LoVo (cell line): Measurements from ENCODE around the gene GRIA1.

Experiments
- DNase-seq: peaks from one replicate; pipeline ENCODE4 v3.0.0-alpha.2; 2016; ENCODE audit warnings: low spot score

Gene GRIA1

DNA sequence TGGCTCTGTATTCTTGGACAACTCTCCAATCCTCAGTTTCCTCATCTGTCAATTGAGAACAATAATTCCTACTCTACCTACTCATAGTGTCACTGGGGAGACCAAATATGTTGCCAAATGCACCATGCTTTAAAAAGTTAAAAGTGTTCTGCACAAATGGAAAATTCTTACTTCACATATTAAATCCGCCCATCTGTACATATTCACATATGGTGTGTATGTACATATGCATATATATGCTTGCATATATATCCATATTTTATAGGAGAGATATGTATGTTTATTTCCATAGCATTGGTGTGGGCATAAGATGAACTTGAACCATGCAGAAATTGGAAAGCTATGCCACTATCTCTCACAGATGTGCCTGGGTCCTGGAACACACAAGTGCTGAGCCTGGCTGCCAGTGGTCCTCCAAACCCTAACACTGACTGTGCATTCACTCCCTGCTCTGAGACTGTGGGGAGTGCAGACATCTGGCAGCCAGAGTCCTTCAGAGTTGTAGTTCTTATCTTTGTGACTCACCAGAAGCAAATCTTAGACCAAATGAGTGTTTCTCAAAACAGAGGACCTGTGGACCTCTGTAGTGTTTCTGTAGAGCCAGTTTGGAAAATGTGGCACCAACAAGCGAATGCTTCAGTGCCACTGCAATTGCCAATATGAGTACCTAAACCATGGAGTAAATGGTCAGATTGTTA is 168.7 kb downstream of the GRIA1 start:
- no peak for DNase-seq

DNA sequence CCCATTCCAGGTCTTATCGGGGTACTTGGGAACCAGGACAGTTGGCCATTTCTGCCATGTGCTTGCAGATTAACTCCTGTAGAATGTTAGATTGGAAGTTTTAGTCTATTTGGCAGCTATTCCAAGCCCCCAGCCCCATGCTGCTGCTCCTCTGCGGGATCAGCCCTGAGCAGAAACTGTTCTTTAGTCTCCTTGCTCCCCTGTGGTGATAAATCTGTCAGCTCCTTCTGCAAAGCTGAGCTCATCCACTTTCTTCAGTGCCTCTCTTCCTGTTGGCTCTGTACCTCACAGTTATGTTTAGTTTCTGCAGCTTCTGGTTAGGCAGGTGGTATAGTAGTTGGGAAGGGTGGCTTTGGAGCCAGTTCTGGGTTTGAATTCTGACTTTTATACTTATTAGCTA is 170.4 kb downstream of the GRIA1 start:
- DNase-seq = no peak

DNA sequence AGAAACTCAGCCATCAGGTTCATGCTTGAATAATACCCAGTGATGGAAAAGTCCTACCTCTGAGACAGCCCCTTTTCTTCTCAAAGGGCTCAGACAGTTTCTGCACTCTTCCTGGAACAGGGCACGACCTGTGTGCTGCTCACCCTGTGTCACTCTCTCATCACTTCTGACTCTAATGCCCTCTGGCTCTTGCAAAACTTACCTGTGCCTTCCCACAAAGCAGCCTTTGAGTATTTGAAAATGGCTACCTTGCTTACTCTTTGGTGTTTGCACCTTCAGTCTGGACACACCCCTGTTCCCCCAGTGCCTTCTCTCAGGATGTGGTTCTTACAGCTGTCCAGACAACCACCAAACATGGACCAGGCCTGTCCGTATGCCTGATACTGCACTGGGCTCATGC is 171.4 kb downstream of the GRIA1 start:
- DNase-seq = no peak

DNA sequence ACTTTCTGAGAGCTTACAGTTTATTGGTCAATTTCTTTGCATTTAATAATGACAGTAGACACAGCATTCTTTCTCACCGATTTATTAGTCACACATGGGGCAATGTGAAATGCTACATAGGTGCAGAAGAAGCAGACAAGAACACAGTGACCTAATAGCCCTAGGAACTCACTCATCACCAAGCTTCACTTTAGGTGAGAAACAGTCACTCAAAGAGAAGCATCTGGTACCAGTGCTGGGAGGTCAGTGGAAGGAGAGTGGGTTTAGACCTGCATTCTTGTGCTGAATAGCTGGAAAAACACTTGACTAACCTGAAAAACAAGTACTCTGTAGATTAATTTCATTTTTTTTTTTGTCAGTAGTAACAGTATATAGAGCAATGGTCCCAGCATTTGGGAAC is 179.6 kb downstream of the GRIA1 start:
- DNase-seq = no peak

DNA sequence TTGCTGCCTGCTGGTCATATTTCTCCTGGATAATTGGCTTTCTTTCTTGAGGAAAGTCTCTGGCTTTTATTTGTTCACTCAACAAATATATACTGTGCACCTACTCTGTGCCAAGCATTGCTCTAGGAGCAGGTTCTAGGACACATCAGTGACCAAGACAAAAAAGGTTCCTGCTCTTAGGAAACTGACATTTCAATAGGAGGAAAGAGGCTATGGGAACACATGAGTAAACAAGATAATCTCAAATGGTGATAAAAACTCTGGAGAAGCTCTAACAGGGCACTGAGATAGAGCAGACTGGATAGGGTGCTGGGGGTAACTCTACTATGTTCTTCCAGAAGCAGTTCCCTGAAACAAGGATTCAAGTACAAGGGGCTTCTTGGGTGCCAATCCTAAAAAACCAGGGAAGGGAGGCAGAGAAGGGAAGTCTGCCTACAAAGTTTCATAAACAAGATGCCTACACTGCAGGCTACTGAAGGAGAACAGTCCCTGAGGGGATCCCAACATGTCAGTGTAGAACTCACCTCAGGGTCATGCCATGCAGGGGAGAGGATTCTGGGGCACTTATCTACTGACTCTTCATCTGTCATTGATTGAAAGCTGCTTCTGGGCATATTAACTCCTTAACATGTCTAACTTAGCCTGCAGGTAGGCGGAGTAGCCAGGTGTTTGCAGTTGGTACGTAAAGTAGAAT is 181.3 kb downstream of the GRIA1 start:
- no peak for DNase-seq

DNA sequence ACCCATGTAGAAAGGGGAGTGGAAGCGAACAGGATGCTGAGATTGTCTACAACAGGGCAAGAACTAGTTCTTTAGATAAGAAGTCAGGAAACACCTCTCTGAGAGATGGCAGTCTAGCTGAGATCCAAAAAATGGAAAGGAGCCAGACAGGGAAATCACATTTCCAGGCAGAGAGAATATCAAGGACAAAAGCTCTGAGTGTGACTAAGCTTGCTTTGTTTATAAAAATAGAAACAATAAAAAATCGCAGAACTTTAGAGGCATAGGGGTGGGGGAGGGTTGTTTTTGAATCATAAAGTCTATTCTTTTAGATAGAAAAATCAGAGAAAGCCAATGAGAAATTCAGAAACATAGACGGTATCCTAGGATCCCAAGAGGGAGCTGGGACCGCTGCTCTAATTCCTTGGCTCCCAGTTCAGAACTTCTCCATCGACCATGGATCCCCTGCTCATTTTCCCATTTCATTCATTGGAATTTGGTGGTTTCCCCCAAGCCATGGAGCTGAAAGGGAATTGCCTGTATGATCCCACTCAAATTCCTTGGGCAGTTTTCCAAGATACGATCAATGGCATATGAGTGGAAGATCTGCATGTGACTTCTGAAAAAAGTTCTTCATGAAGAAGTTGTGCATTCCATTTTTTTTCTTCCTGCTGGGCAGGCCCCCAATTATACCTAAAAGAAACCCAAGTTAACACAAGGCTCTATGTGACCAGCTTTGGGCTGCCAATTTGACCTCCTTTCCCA is 182.0 kb downstream of the GRIA1 start:
- no peak for DNase-seq

DNA sequence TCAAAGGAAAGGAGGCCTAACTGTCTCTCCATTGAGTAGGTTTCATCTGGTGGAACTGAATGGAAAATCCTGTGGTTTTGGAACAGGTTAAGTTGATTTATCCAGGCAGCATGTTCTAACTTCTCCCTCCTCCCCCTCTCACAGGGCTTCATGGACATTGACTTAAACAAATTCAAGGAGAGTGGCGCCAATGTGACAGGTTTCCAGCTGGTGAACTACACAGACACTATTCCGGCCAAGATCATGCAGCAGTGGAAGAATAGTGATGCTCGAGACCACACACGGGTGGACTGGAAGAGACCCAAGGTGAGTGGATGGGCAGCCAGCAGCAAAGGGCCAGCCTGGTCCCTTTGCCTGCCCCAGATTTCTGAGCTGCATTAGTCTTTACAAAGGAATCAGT is 183.9 kb downstream of the GRIA1 start:
- no peak for DNase-seq

DNA sequence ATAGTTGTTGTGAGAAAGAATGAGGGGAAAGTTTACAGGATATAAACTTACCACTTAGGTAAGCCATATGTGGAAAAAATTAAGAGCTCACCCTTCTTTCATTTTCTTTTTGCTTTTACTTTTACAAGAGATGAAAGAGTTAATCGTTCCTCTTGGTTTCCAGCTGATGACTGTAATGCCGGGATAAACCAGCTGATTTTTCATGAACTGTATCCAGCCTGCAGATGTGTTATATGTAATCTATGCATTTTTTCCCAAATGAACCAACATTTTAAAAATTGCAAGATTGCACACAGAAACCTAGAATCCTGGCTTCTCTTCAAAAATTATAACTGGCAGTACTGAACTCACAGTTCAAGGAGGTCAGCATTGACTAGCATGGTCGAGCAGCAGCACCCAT is 185.9 kb downstream of the GRIA1 start:
- DNase-seq = no peak

DNA sequence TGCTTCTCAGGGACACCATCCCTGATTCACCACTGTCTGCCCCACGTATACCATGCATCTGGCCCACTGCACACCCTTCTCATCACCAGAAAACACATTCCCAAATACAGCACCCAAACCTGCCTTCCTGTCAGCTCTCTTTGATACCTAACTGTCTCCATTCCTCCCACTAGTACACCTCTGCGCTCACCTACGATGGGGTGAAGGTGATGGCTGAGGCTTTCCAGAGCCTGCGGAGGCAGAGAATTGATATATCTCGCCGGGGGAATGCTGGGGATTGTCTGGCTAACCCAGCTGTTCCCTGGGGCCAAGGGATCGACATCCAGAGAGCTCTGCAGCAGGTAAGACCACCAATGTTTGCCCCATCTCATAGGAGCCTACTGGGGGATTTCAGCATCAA is 186.4 kb downstream of the GRIA1 start:
- DNase-seq = no peak

DNA sequence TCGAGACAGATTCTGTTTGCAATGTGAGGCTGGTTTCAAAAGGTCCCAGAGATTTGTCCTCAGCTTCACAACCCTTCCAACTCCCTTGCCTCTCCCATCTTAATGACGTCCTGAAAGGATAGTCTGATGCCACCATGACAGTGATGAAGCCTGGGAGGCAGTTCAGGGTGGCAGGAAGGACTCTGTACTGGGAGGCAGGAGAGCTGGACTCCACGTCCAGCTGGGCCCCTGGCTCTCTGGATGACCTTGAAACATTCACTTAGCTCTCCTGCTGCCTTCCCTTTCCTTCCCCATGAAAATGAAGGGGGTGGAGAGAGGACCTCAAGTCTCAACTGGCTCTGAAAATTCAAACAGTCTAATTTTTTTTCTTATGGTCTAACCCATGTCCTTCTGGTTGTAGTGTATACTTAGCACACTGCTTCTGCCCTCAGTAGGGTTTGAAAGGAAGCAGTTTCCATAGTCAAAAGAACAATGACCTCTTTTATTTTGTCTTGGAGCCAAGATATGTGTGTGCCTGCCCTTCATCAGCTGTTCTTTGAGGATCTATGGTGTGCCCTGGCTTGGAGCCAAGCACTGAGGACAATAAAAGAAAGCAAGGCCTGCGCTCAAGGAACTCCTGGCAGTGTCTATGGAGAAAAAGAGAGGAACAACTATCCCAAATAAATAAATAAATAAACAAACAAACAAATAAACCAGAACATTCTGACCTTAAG is 188.3 kb downstream of the GRIA1 start:
- DNase-seq = no peak

DNA sequence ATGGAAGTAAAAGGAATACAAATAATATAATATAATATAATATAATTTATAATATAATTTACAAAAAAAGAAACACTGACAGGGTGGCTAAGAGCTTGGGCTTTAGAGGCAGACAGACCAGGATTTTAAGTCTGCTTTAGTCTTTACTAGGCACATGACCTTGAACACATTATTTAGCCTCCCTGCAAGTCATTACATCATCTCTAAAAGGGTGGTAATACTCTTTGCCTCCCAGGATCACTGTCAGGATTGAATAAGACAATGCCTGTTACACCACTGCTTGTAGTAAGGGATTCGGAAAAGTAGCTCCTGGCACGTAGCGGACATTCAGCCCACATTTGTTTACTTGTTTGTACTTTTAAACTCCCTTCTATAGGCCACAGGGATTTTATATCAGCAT is 199.8 kb downstream of the GRIA1 start:
- no peak for DNase-seq

DNA sequence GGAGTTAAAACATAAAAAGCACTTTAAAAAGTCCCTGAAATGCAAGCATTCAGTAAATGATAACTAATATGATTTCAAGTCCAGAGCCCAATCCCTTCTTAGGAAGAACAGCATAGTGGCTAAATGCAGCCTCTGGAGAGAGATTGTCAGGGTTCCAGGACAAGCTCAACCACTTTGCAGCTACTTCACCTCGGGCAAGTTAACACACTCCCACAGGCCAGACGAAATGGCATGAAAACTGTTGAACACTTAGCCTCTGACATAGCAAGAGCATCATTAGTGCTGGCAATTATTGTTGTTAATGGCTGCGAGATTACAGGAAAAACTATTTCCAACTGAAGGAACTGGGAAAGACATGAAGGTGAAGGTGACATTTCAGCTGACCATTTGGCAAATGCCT is 205.8 kb downstream of the GRIA1 start:
- no peak for DNase-seq

DNA sequence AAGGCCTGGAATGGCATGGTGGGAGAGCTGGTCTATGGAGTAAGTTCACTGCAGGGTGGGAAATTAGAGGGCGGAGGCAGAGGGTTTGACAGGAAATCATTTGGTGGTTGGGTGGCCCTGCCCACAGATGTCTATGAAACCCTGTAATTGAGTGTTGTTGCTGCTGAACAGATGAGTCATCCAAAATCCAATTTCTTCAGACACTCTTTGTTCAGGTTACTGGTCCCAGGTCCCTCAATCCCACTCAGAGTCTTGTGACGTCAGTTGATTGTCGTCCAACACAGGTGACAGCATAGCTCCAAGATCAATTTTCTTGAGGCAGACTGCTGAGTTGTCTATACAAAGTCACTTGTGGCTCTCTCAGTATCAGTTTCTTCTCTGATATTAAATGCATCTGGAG is 208.6 kb downstream of the GRIA1 start:
- DNase-seq = no peak

DNA sequence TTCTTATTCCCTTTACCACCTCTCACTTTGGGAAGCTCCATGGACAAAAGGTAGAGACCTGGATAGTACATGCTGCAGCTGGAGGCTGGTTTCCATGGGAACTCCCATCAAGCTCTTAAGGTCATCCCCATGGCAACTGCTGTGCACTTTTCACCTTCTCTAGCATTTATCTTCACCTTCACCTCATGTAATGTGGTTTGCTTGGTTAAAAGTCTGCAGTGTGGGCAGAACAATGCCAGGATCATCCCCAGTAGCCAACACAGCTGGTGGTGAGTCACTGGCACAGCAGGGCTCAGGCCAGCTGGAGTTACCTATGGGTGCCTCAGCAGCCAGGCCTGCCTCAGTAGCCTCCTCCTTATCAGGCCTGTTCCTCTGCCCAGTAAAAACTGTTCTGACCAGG is 210.5 kb downstream of the GRIA1 start:
- DNase-seq = no peak

DNA sequence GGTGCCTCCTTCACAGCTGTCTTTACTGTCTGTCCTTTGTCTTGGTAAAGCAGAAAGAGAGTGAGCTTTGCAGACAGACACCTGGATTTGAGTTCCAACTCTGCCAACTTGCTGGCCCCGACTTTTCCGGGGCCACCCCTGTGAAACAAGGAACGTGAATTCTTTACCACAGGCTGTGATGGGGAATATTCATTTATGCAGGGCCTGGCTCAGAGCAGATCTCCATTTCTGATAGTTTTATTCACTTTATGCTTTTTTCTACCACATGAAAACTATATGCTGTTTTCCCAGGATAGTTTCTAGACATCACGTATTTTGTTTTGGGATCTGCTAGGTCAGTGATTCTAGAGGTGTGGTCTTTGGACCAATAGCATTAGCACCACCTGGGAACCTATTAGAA is 211.8 kb downstream of the GRIA1 start:
- no peak for DNase-seq

DNA sequence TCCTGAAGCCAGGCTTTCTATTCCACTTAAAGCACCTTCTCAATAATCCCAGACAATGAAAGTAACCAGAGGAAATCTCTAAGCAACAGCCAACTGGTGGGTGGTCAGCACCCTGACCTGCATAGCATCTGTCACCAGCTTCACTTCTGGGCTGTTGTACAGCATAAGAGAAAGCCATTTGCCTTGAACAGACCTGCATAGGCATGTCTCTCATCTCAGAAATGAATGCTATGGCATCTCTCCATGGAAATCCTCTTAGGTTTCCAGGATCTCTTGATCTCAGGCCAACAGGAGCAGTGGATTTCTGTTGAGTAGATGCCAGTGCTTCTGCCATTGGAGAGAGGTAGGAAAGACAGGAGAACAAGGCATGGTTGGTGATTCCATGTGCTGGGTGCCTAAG is 213.6 kb downstream of the GRIA1 start:
- DNase-seq = no peak

DNA sequence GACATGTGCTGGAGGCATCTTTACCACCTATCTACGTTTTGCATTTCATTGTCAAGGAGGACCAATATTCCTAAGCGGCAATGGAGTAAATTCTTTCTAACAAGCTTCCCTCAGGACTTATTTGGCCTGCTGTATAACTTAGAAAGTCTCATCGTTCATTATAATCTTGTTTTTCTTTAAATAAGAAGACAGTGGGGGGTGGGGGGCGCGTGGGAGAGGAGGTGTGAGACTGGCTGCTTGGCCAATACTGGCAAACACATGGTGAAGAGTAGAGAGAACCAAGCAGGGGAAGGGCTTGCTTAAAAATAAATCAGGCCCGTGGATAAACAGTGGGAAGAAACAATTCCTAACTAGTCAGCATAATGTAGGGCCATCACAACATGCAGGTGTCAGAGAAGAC is 217.2 kb downstream of the GRIA1 start:
- DNase-seq = no peak

DNA sequence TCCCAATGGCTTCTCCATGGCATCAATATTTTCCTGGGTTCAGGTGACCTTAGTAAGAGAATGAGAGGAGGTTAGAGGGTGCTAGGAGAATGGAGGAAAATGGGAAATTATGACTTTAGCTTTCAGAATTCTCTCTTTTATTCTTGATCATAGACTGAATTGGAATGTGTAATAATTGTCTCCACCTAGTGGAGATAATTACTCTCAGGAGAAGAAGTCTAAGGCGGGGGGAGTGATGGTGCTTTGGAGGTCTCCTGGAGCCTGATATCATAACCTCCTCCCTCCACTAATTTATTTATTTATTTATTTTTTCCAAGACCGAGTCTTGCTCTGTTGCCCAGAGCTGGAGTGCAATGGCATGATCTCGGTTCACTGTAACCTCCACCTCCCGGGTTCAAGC is 221.3 kb downstream of the GRIA1 start:
- no peak for DNase-seq

DNA sequence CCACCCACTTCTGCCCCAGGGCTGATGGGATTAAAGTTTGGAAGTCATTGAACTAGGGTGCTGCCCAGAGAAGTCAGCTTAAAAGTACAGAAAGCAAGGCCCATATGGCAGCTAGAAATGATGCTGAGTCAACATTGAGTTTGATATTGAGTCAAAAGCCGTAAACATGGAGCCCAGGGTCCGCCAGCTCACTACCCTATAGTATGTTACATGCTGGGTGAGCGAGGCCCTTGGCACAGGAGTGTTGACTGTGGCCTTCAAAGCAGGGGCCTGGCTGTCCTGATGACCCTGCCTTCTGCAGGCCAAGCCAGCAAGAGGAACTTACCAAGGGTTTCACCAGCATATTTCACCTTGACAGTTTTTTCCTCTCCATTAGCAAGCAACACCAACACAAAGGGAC is 222.5 kb downstream of the GRIA1 start:
- no peak for DNase-seq

DNA sequence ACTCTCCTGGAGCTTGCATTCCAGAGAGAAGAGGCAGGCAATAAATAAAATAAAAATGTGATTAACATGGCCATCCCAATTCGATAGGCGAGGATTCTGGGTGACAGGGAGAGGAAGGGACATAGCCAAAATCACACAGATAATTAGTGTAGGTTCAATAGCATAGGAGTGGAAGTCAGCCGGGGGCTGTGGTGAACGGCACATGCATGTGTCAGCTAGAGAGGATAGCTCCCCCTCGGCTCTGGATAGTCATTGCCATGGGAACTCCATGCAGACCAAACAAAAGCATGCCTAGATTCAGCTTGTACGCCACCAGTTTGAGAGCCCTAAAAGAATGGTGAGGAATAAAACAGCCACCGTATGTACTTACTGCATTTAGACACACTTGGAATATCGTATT is 223.5 kb downstream of the GRIA1 start:
- DNase-seq = no peak

DNA sequence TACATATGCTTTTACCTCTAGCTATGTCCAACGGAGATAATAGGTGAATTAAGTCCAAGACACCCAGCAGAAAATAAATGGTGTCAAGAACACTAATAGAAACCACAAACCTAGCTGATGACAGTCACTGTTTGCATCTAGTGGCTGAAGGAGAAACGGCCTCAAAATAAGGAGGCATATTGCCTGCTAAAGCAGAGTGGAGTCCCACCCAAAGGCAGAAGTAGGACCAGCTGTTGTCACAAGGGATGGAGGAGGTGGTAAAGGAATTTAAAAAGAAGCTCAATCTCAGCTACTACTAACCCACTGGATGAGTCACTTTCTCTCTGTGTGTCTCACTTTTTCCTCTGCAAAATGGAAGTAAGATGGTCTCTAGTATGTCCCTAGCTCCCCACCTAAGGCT is 224.3 kb downstream of the GRIA1 start:
- DNase-seq = no peak

DNA sequence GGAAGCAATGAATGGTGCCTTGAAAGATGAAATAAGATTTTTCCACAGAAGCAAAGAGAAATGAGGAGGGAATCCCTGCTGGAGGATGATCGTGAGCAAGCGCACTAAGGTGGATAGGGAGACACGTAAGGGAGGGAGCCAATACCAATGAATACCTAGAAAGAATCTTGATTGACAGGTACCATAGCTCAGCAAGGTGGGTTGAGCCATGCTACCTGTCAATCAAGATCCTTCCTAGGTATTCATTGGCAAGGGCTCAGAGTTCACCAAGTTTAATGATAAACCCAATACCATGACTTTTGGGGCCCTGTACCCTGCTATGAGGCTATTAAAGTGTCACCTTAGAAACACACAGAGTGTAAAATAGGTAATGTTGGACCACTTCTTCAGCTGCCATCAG is 226.8 kb downstream of the GRIA1 start:
- DNase-seq = no peak

DNA sequence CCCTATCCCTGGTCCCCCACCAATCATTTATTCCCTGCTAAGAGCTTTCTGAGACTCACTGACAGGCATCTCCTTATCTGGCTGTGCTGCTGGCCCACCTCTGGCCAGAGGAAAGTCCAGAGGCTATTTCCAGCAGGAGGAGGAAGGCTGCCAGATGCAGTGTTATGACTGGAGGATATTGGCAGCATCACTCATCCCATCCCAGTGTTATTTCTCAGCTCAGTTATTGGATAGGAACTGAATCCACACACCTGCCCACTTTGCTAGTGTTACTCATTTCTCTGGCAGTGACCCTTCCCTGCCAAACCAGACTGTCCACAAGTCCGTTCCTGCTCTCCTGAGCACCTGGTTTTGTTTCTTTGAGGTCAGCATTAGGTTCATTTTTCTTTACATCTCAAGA is 228.2 kb downstream of the GRIA1 start:
- DNase-seq = no peak
